CD14-positive monocyte (primary cell): ENCODE data around the gene CDC25B. TPM values are rescaled to one million over a fixed set of nuclear protein-coding genes. Genes with fewer than 3 reads are reported as not detected.
"Not testable (repeated sequence)": the region's sequence is repeated elsewhere in the genome, so short reads cannot be mapped to it uniquely, and the experiment has no call there.

ENCODE experiments used
- DNase-seq, 3 donors: peaks; one replicate each; pipeline ENCODE4 v3.0.0-alpha.2; 2011 to 2022
- H2AFZ ChIP-seq: 2 replicates; pipeline ENCODE4 v1.6.0; 2012; ENCODE audit warnings: mild to moderate bottlenecking, low read depth, low read length, inconsistent platforms; ENCODE audit not compliant: insufficient read depth, poor library complexity, severe bottlenecking
- H3K27ac ChIP-seq, 2 donors: 1 replicate in 1 of 2; 2 replicates in 1 of 2; pipeline ENCODE4 v1.5.1; 2012 to 2013; ENCODE audit warnings: low read length in 2 of 2, control low read depth in 1 of 2, inconsistent platforms in 1 of 2, low read depth in 1 of 2, mild to moderate bottlenecking in 1 of 2
- H3K27me3 ChIP-seq, 2 donors: one replicate each; pipeline versions ENCODE4 v1.6.0 to v1.6.1; 2011 to 2013; ENCODE audit warnings: low read length in 2 of 2; ENCODE audit not compliant: control insufficient read depth in 2 of 2, insufficient read depth in 2 of 2
- H3K36me3 ChIP-seq, 2 donors: replicated peaks in 1 of 2; 1 replicate in 1 of 2; 2 replicates in 1 of 2; pipeline versions ENCODE4 v1.5.1 to v1.6.1; 2012 to 2013; ENCODE audit warnings: low read length in 2 of 2, control low read depth in 1 of 2, inconsistent platforms in 1 of 2, mild to moderate bottlenecking in 1 of 2; ENCODE audit not compliant: insufficient read depth in 2 of 2, control insufficient read depth in 1 of 2
- H3K4me1 ChIP-seq, 2 donors: 1 replicate in 1 of 2; 2 replicates in 1 of 2; pipeline versions ENCODE4 v1.5.1 to v1.6.1; 2012 to 2013; ENCODE audit warnings: low read length in 2 of 2, control low read depth in 1 of 2, inconsistent platforms in 1 of 2, mild to moderate bottlenecking in 1 of 2, moderate library complexity in 1 of 2; ENCODE audit not compliant: insufficient read depth in 2 of 2, control insufficient read depth in 1 of 2
- H3K4me2 ChIP-seq: replicated peaks from 2 replicates; pipeline ENCODE3; 2012; ENCODE audit warnings: low read length, moderate library complexity, mild to moderate bottlenecking; ENCODE audit not compliant: poor library complexity, severe bottlenecking; ENCODE audit errors: extremely low read depth
- H3K4me3 ChIP-seq, 3 experiments: fragments of 200-600 bp in 1 of 3; sonication (generic) in 1 of 3; replicated peaks in 1 of 3; 1 replicate in 2 of 3; 2 replicates in 1 of 3; pipeline ENCODE4 v1.5.1; 2011 to 2013; ENCODE audit warnings: low read length in 3 of 3, mild to moderate bottlenecking in 3 of 3, control low read depth in 2 of 3, low read depth in 2 of 3, inconsistent platforms in 1 of 3, moderate library complexity in 1 of 3
- H3K79me2 ChIP-seq: 2 replicates; pipeline ENCODE4 v1.6.0; 2012; ENCODE audit warnings: mild to moderate bottlenecking, control low read depth, inconsistent platforms, low read length, moderate library complexity; ENCODE audit not compliant: insufficient read depth
- H3K9ac ChIP-seq: 2 replicates; pipeline ENCODE4 v1.6.0; 2017; ENCODE audit warnings: low read length, mild to moderate bottlenecking; ENCODE audit not compliant: insufficient read depth, poor library complexity, severe bottlenecking
- H3K9me3 ChIP-seq, 2 donors: replicated peaks in 1 of 2; 1 replicate in 1 of 2; 2 replicates in 1 of 2; pipeline versions ENCODE4 v1.5.1 to v1.6.1; 2012 to 2013; ENCODE audit warnings: low read length in 2 of 2, control low read depth in 1 of 2; ENCODE audit not compliant: control insufficient read depth in 1 of 2, insufficient read depth in 1 of 2
- H4K20me1 ChIP-seq: 2 replicates; pipeline ENCODE4 v1.6.0; 2012; ENCODE audit warnings: mild to moderate bottlenecking, low read length, control low read depth, moderate library complexity; ENCODE audit not compliant: insufficient read depth
- H3K27ac Mint-ChIP-seq, 7 donors: one replicate each; pipeline ENCODE4 v1.8.0; 2020; ENCODE audit warnings: mild to moderate bottlenecking in 7 of 7, mixed read lengths in 7 of 7, moderate library complexity in 6 of 7, inconsistent platforms in 2 of 7
- H3K27me3 Mint-ChIP-seq, 3 donors: one replicate each; pipeline ENCODE4 v1.8.0; 2021 to 2022; ENCODE audit warnings: low read depth in 3 of 3, mild to moderate bottlenecking in 3 of 3, mixed read lengths in 3 of 3, moderate library complexity in 3 of 3, inconsistent platforms in 1 of 3
- H3K36me3 Mint-ChIP-seq, 2 donors: one replicate each; pipeline ENCODE4 v1.8.0; 2020; ENCODE audit warnings: mixed read lengths in 2 of 2, inconsistent platforms in 1 of 2, mild to moderate bottlenecking in 1 of 2
- H3K4me1 Mint-ChIP-seq: one replicate; pipeline ENCODE4 v1.8.0; 2020; ENCODE audit warnings: mild to moderate bottlenecking, mixed read lengths
- H3K4me3 Mint-ChIP-seq, 2 donors: one replicate each; pipeline ENCODE4 v1.8.0; 2020; ENCODE audit warnings: mild to moderate bottlenecking in 2 of 2, mixed read lengths in 2 of 2, moderate library complexity in 1 of 2
- H3K9me3 Mint-ChIP-seq, 7 donors: one replicate each; pipeline ENCODE4 v1.8.0; 2020 to 2022; ENCODE audit warnings: mixed read lengths in 7 of 7, mild to moderate bottlenecking in 6 of 7, moderate library complexity in 6 of 7, inconsistent platforms in 2 of 7
- CTCF ChIP-seq: fragments of 200-600 bp; IDR thresholded peaks from one replicate; pipeline ENCODE4 v1.8.0; 2022; ENCODE audit warnings: antibody characterized with exemption, mild to moderate bottlenecking
- WGBS: methylation state at CpG from one replicate; pipeline ENCODE4 v1.1.5; 2013; ENCODE audit warnings: missing lambda C conversion rate; ENCODE audit not compliant: insufficient coverage; 5-methylcytosine and 5-hydroxymethylcytosine counted together
- intact Hi-C, 2 donors: fragments of 100-400 bp; cut with micrococcal nuclease; formaldehyde crosslinking; loops; one replicate each; pipeline versions ENCODE4 v1.15.0 to v1.15.1; 2023
- polyA plus RNA-seq, 3 donors: library from polyadenylated mRNA; depleted of rRNA in 1 of 3; unstranded in 2 of 3; stranded (reverse) in 1 of 3; fragments of 300-500 nt in 2 of 3; fragments of >200 nt in 1 of 3; fragmentation: Illumina TruSeq in 2 of 3; gene quantifications; 1 replicate in 2 of 3; 2 replicates in 1 of 3; pipeline ENCODE4 v1.2.3, GENCODE V29; 2012 to 2021

CDC25B gene
- polyA plus RNA-seq, 3 donors = 3.6 to 35.6 (median 4.0) TPM

GRCh38 chr20:3842348-3842930 is 46.3 kb downstream of the CDC25B start:
- WGBS = 59% methylated on average over 2 of the region's 7 CpGs
- no peaks in the 10 kb centered on the region for H3K9me3 Mint-ChIP-seq
- Histone ChIP-seq H3K79me2 (peaks cover 15% of the 10 kb centered on the region), H4K20me1 (peaks cover 1% of the 10 kb centered on the region), H3K36me3 (no peaks in the 10 kb centered on the region), H3K9me3 (no peaks in the 10 kb centered on the region), H3K4me3 (no peak overlapping the region), H3K4me2 (no peak overlapping the region), H3K27ac (no peak overlapping the region), H2AFZ (no peak overlapping the region), H3K9ac (no peak overlapping the region), H3K27me3 (no peaks in the 10 kb centered on the region), H3K4me1 (peaks cover 24 to 32% of the 10 kb centered on the region in 2 donors)
- H3K27me3 Mint-ChIP-seq = no peaks in the 10 kb centered on the region
- intact Hi-C loops = loop anchor here in 1 of 2 donors (10.0 kb wide), 1 partner anchor 58 kb away; the partner anchor contains the start of genes CENPB and SPEF1
- peaks cover 29% of the 10 kb centered on the region for H3K4me1 Mint-ChIP-seq
- no peaks in the 10 kb centered on the region for H3K36me3 Mint-ChIP-seq
- no peak overlapping the region for H3K4me3 Mint-ChIP-seq
- no peak for DNase-seq
- TF ChIP-seq CTCF = no peak
- no peak overlapping the region for H3K27ac Mint-ChIP-seq

GRCh38 chr20:3843490-3843889 is 47.4 kb downstream of the CDC25B start:
- H3K27ac Mint-ChIP-seq = peak overlapping the region in 1 of 7 donors; percentile 51
- no peaks in the 10 kb centered on the region for H3K9me3 Mint-ChIP-seq
- H3K27ac ChIP-seq = no peak overlapping the region
- no peak overlapping the region for H3K9ac ChIP-seq
- H4K20me1 ChIP-seq = peaks cover 9% of the 10 kb centered on the region
- H3K27me3 Mint-ChIP-seq = no peaks in the 10 kb centered on the region
- peaks cover 26 to 37% of the 10 kb centered on the region in 2 donors for H3K4me1 ChIP-seq
- H2AFZ ChIP-seq = no peak overlapping the region
- H3K4me1 Mint-ChIP-seq = peaks cover 37% of the 10 kb centered on the region
- H3K4me2 ChIP-seq = no peak overlapping the region
- no peaks in the 10 kb centered on the region for H3K27me3 ChIP-seq
- H3K4me3 Mint-ChIP-seq = no peak overlapping the region
- no peaks in the 10 kb centered on the region for H3K36me3 Mint-ChIP-seq
- peak in 1 of 3 donors; percentile 29 for DNase-seq
- 39% methylated on average over 4 of the region's 5 CpGs for WGBS
- no peaks in the 10 kb centered on the region for H3K36me3 ChIP-seq
- intact Hi-C loops = loop anchor here in 1 of 2 donors (10.0 kb wide), 1 partner anchor 59 kb away; the partner anchor contains the start of genes CENPB and SPEF1
- no peak for TF ChIP-seq CTCF
- H3K79me2 ChIP-seq = peaks cover 26% of the 10 kb centered on the region
- H3K9me3 ChIP-seq = no peaks in the 10 kb centered on the region
- no peak overlapping the region for H3K4me3 ChIP-seq

- H3K27me3 ChIP-seq, H3K9ac ChIP-seq, DNase-seq, H3K9me3 ChIP-seq, H2AFZ ChIP-seq, H3K36me3 Mint-ChIP-seq, H3K27ac ChIP-seq, H3K4me3 Mint-ChIP-seq, H3K4me2 ChIP-seq, H3K36me3 ChIP-seq, H3K4me3 ChIP-seq, H3K9me3 Mint-ChIP-seq, H3K27me3 Mint-ChIP-seq: not testable (repeated sequence)
- Mint-ChIP-seq H3K27ac (peak overlapping the region in 1 of 7 donors; percentile 18), H3K4me1 (peaks cover 37% of the 10 kb centered on the region)
- H3K79me2 ChIP-seq = peaks cover 32% of the 10 kb centered on the region
- intact Hi-C loops = loop anchor here in 1 of 2 donors (10.0 kb wide), 1 partner anchor 59 kb away; the partner anchor contains the start of genes CENPB and SPEF1
- H3K4me1 ChIP-seq = peaks cover 20 to 31% of the 10 kb centered on the region in 2 donors
- peaks cover 16% of the 10 kb centered on the region for H4K20me1 ChIP-seq
- 100% methylated on average over 4 of the region's 9 CpGs for WGBS
Measured at GRCh38 chr20:3843990-3844619, 48.0 kb downstream of the CDC25B start.
